Neural progenitor cell (in vitro differentiated cells): Measurements from ENCODE around the gene TP63.

Experiments
- CTCF ChIP-seq: fragments of 200-600 bp; sonication (generic); IDR thresholded peaks from 2 replicates; pipeline ENCODE4 v1.5.1; 2017; ENCODE audit warnings: antibody characterized with exemption, mild to moderate bottlenecking
- EZH2phosphoT487 ChIP-seq: fragments of 200-600 bp; sonication (generic); IDR thresholded peaks from 2 replicates; pipeline ENCODE4 v1.6.1; 2017; ENCODE audit warnings: antibody characterized with exemption

- TF ChIP-seq CTCF (no peak), EZH2phosphoT487 (no peak)
These were observed 6.6 kb downstream of the TP63 start for GRCh38 chr3:189637750-189638149.
